ENCODE results near the gene LSM14B.

Gene LSM14B

GRCh38 chr20:62171245-62171644, 49.0 kb downstream of the LSM14B start:
- WGBS, 2 experiments: 97% methylated on average over 8 of the region's 8 CpGs
- no peak overlapping the region for H3K27ac ChIP-seq (ENCODE audit: insufficient read depth, low read depth, low read length, poor library complexity, severe bottlenecking)
- H3K4me1 ChIP-seq (ENCODE audit: control insufficient read depth, insufficient read depth, low read length): no peaks in the 10 kb centered on the region
- no peak overlapping the region for H3K4me3 ChIP-seq (ENCODE audit: insufficient read depth, low read depth, low read length)
- no peaks in the 10 kb centered on the region for H3K9me3 ChIP-seq (ENCODE audit: control insufficient read depth, low read length)
- H3K27me3 ChIP-seq (ENCODE audit: control insufficient read depth, insufficient read depth, low read length, poor library complexity, severe bottlenecking): no peaks in the 10 kb centered on the region
- peaks cover 23% of the 10 kb centered on the region for H3K36me3 ChIP-seq (ENCODE audit: control insufficient read depth, insufficient read depth, low read length)

- H3K4me1 ChIP-seq (ENCODE audit: control insufficient read depth, insufficient read depth, low read length): no peaks in the 10 kb centered on the region
- WGBS, 2 experiments: 95% methylated on average over 18 of the region's 18 CpGs
- peaks cover 20% of the 10 kb centered on the region for H3K36me3 ChIP-seq (ENCODE audit: control insufficient read depth, insufficient read depth, low read length)
- no peaks in the 10 kb centered on the region for H3K27me3 ChIP-seq (ENCODE audit: control insufficient read depth, insufficient read depth, low read length, poor library complexity, severe bottlenecking)
- no peak overlapping the region for H3K4me3 ChIP-seq (ENCODE audit: insufficient read depth, low read depth, low read length)
- H3K27ac ChIP-seq (ENCODE audit: insufficient read depth, low read depth, low read length, poor library complexity, severe bottlenecking): no peak overlapping the region
- no peaks in the 10 kb centered on the region for H3K9me3 ChIP-seq (ENCODE audit: control insufficient read depth, low read length)
Measured at GRCh38 chr20:62172666-62173065, 50.4 kb downstream of the LSM14B start.

- H3K4me3 ChIP-seq (ENCODE audit: insufficient read depth, low read depth, low read length): no peak overlapping the region
- no peaks in the 10 kb centered on the region for H3K4me1 ChIP-seq (ENCODE audit: control insufficient read depth, insufficient read depth, low read length)
- H3K27me3 ChIP-seq (ENCODE audit: control insufficient read depth, insufficient read depth, low read length, poor library complexity, severe bottlenecking): no peaks in the 10 kb centered on the region
- 96 to 97% methylated on average over 28 of the region's 28 CpGs for WGBS, 2 experiments
- no peak overlapping the region for H3K27ac ChIP-seq (ENCODE audit: insufficient read depth, low read depth, low read length, poor library complexity, severe bottlenecking)
- no peaks in the 10 kb centered on the region for H3K9me3 ChIP-seq (ENCODE audit: control insufficient read depth, low read length)
- peaks cover 16% of the 10 kb centered on the region for H3K36me3 ChIP-seq (ENCODE audit: control insufficient read depth, insufficient read depth, low read length)
Measured at GRCh38 chr20:62174021-62174804, 51.9 kb downstream of the LSM14B start.

- WGBS, 2 experiments: 94 to 95% methylated on average over 26 of the region's 26 CpGs
- Histone ChIP-seq H3K27ac (ENCODE audit: insufficient read depth, low read depth, low read length, poor library complexity, severe bottlenecking) (no peak overlapping the region), H3K27me3 (ENCODE audit: control insufficient read depth, insufficient read depth, low read length, poor library complexity, severe bottlenecking) (no peaks in the 10 kb centered on the region), H3K4me1 (ENCODE audit: control insufficient read depth, insufficient read depth, low read length) (no peaks in the 10 kb centered on the region), H3K4me3 (ENCODE audit: insufficient read depth, low read depth, low read length) (no peak overlapping the region), H3K9me3 (ENCODE audit: control insufficient read depth, low read length) (no peaks in the 10 kb centered on the region), H3K36me3 (ENCODE audit: control insufficient read depth, insufficient read depth, low read length) (peaks cover 16% of the 10 kb centered on the region)
Measured at GRCh38 chr20:62174870-62175624, 52.8 kb downstream of the LSM14B start.

- Histone ChIP-seq H3K27me3 (ENCODE audit: control insufficient read depth, insufficient read depth, low read length, poor library complexity, severe bottlenecking) (no peaks in the 10 kb centered on the region), H3K4me3 (ENCODE audit: insufficient read depth, low read depth, low read length) (no peak overlapping the region), H3K9me3 (ENCODE audit: control insufficient read depth, low read length) (no peaks in the 10 kb centered on the region), H3K27ac (ENCODE audit: insufficient read depth, low read depth, low read length, poor library complexity, severe bottlenecking) (no peak overlapping the region), H3K4me1 (ENCODE audit: control insufficient read depth, insufficient read depth, low read length) (no peaks in the 10 kb centered on the region), H3K36me3 (ENCODE audit: control insufficient read depth, insufficient read depth, low read length) (peaks cover 16% of the 10 kb centered on the region)
- WGBS, 2 experiments: 95 to 97% methylated on average over 9 to 10 of the region's 10 CpGs
Measured at GRCh38 chr20:62175711-62176110, 53.4 kb downstream of the LSM14B start.

GRCh38 chr20:62176866-62177265, 54.6 kb downstream of the LSM14B start:
- peaks cover 16% of the 10 kb centered on the region for H3K36me3 ChIP-seq (ENCODE audit: control insufficient read depth, insufficient read depth, low read length)

GRCh38 chr20:62177307-62177706, 55.0 kb downstream of the LSM14B start:
- Histone ChIP-seq H3K4me1 (ENCODE audit: control insufficient read depth, insufficient read depth, low read length) (no peaks in the 10 kb centered on the region), H3K27ac (ENCODE audit: insufficient read depth, low read depth, low read length, poor library complexity, severe bottlenecking) (no peak overlapping the region), H3K4me3 (ENCODE audit: insufficient read depth, low read depth, low read length) (no peak overlapping the region), H3K36me3 (ENCODE audit: control insufficient read depth, insufficient read depth, low read length) (peaks cover 16% of the 10 kb centered on the region), H3K27me3 (ENCODE audit: control insufficient read depth, insufficient read depth, low read length, poor library complexity, severe bottlenecking) (no peaks in the 10 kb centered on the region), H3K9me3 (ENCODE audit: control insufficient read depth, low read length) (no peaks in the 10 kb centered on the region)
- WGBS, 2 experiments: 95 to 96% methylated on average over 9 of the region's 9 CpGs

More at GRCh38 chr20:62176866-62177265, 54.6 kb downstream of the LSM14B start:
- Histone ChIP-seq H3K4me1 (ENCODE audit: control insufficient read depth, insufficient read depth, low read length) (no peaks in the 10 kb centered on the region), H3K27ac (ENCODE audit: insufficient read depth, low read depth, low read length, poor library complexity, severe bottlenecking) (no peak overlapping the region), H3K9me3 (ENCODE audit: control insufficient read depth, low read length) (no peaks in the 10 kb centered on the region), H3K27me3 (ENCODE audit: control insufficient read depth, insufficient read depth, low read length, poor library complexity, severe bottlenecking) (no peaks in the 10 kb centered on the region), H3K4me3 (ENCODE audit: insufficient read depth, low read depth, low read length) (no peak overlapping the region)
- WGBS, 2 experiments: 93 to 96% methylated on average over 15 of the region's 15 CpGs

GRCh38 chr20:62178316-62179161, 56.3 kb downstream of the LSM14B start:
- no peaks in the 10 kb centered on the region for H3K27me3 ChIP-seq (ENCODE audit: control insufficient read depth, insufficient read depth, low read length, poor library complexity, severe bottlenecking)
- WGBS, 2 experiments: 93 to 96% methylated on average over 19 of the region's 19 CpGs
- H3K4me1 ChIP-seq (ENCODE audit: control insufficient read depth, insufficient read depth, low read length): no peaks in the 10 kb centered on the region
- H3K36me3 ChIP-seq (ENCODE audit: control insufficient read depth, insufficient read depth, low read length): peaks cover 16% of the 10 kb centered on the region
- H3K4me3 ChIP-seq (ENCODE audit: insufficient read depth, low read depth, low read length): no peak overlapping the region
- H3K9me3 ChIP-seq (ENCODE audit: control insufficient read depth, low read length): no peaks in the 10 kb centered on the region
- no peak overlapping the region for H3K27ac ChIP-seq (ENCODE audit: insufficient read depth, low read depth, low read length, poor library complexity, severe bottlenecking)

GRCh38 chr20:62179162-62179504, 56.9 kb downstream of the LSM14B start:
- H3K4me1 ChIP-seq (ENCODE audit: control insufficient read depth, insufficient read depth, low read length): no peaks in the 10 kb centered on the region
- H3K27ac ChIP-seq (ENCODE audit: insufficient read depth, low read depth, low read length, poor library complexity, severe bottlenecking): no peak overlapping the region
- H3K4me3 ChIP-seq (ENCODE audit: insufficient read depth, low read depth, low read length): no peak overlapping the region
- peaks cover 16% of the 10 kb centered on the region for H3K36me3 ChIP-seq (ENCODE audit: control insufficient read depth, insufficient read depth, low read length)
- WGBS, 2 experiments: 94 to 96% methylated on average over 14 of the region's 14 CpGs
- no peaks in the 10 kb centered on the region for H3K9me3 ChIP-seq (ENCODE audit: control insufficient read depth, low read length)
- no peaks in the 10 kb centered on the region for H3K27me3 ChIP-seq (ENCODE audit: control insufficient read depth, insufficient read depth, low read length, poor library complexity, severe bottlenecking)

- no peaks in the 10 kb centered on the region for H3K9me3 ChIP-seq (ENCODE audit: control insufficient read depth, low read length)
- H3K27ac ChIP-seq (ENCODE audit: insufficient read depth, low read depth, low read length, poor library complexity, severe bottlenecking): no peak overlapping the region
- 91 to 92% methylated on average over 2 of the region's 2 CpGs for WGBS, 2 experiments
- H3K27me3 ChIP-seq (ENCODE audit: control insufficient read depth, insufficient read depth, low read length, poor library complexity, severe bottlenecking): no peaks in the 10 kb centered on the region
- peak overlapping the region; percentile 99 for H3K4me3 ChIP-seq (ENCODE audit: insufficient read depth, low read depth, low read length)
- no peaks in the 10 kb centered on the region for H3K4me1 ChIP-seq (ENCODE audit: control insufficient read depth, insufficient read depth, low read length)
- no peaks in the 10 kb centered on the region for H3K36me3 ChIP-seq (ENCODE audit: control insufficient read depth, insufficient read depth, low read length)
Measured at GRCh38 chr20:62181808-62182207, 59.5 kb downstream of the LSM14B start.
